Measurements from ENCODE around the gene ARHGEF18. TPM values are rescaled to one million over a fixed set of nuclear protein-coding genes. Genes with fewer than 3 reads are reported as not detected.

The ARHGEF18 gene
- polyA plus RNA-seq, 1 donor from 2014 or later = 22.7 TPM

- no peak overlapping the region for H2AFZ ChIP-seq (ENCODE audit: low read depth, low read length)
- H3K27me3 ChIP-seq (ENCODE audit: insufficient read depth, low read depth, low read length) = no peaks in the 10 kb centered on the region
- H3K9ac ChIP-seq (ENCODE audit: low read length) = no peak overlapping the region
- H3K79me2 ChIP-seq (replicated peaks; ENCODE audit: insufficient read depth, low read length) = peaks cover 27% of the 10 kb centered on the region
- no peaks in the 10 kb centered on the region for H3K36me3 ChIP-seq (ENCODE audit: insufficient read depth, low read length)
- TF ChIP-seq MXI1 (conservative IDR thresholded peaks at IDR 0.05; ENCODE audit: poor library complexity, severe bottlenecking) = no peak
- TF ChIP-seq, protein P1, sequence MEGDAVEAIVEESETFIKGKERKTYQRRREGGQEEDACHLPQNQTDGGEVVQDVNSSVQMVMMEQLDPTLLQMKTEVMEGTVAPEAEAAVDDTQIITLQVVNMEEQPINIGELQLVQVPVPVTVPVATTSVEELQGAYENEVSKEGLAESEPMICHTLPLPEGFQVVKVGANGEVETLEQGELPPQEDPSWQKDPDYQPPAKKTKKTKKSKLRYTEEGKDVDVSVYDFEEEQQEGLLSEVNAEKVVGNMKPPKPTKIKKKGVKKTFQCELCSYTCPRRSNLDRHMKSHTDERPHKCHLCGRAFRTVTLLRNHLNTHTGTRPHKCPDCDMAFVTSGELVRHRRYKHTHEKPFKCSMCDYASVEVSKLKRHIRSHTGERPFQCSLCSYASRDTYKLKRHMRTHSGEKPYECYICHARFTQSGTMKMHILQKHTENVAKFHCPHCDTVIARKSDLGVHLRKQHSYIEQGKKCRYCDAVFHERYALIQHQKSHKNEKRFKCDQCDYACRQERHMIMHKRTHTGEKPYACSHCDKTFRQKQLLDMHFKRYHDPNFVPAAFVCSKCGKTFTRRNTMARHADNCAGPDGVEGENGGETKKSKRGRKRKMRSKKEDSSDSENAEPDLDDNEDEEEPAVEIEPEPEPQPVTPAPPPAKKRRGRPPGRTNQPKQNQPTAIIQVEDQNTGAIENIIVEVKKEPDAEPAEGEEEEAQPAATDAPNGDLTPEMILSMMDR (IDR thresholded peaks at IDR 0.05; ENCODE audit: poor library complexity, severe bottlenecking) = no peak
- no peak for TF ChIP-seq REST (IDR thresholded peaks at IDR 0.05; ENCODE audit: borderline replicate concordance)
- no peak for TF ChIP-seq RAD21 (conservative IDR thresholded peaks at IDR 0.05)
- TF ChIP-seq POLR2AphosphoS5 (IDR thresholded peaks at IDR 0.05) = no peak
- H3K9me2 ChIP-seq (ENCODE audit: insufficient read depth, low read length) = no peaks in the 10 kb centered on the region
- no peaks in the 10 kb centered on the region for H3F3A ChIP-seq (ENCODE audit: insufficient read depth, low read length, poor library complexity, severe bottlenecking)
- no peaks in the 10 kb centered on the region for H4K20me1 ChIP-seq (ENCODE audit: insufficient read depth)
- no peak overlapping the region for H3K4me2 ChIP-seq (ENCODE audit: low read length)
- no peaks in the 10 kb centered on the region for H3K9me3 ChIP-seq (ENCODE audit: low read length)
- H3K4me3 ChIP-seq (ENCODE audit: low read length) = no peak overlapping the region
- H3K27ac ChIP-seq (ENCODE audit: low read length) = no peak overlapping the region
Measured at GRCh38 chr19:7393459-7393858, 44.7 kb downstream of the ARHGEF18 start.

- no peak for TF ChIP-seq TAF1 (IDR thresholded peaks at IDR 0.05; ENCODE audit: low read depth)
- TF ChIP-seq EZH2 (IDR thresholded peaks at IDR 0.05; ENCODE audit: borderline replicate concordance, insufficient read depth, low read length, poor library complexity, severe bottlenecking) = no peak
- TF ChIP-seq MXI1 (conservative IDR thresholded peaks at IDR 0.05; ENCODE audit: poor library complexity, severe bottlenecking) = no peak
- no peak for TF ChIP-seq POLR2AphosphoS5 (IDR thresholded peaks at IDR 0.05)
- no peak for TF ChIP-seq EP300 (conservative IDR thresholded peaks at IDR 0.05; ENCODE audit: poor library complexity, severe bottlenecking)
- TF ChIP-seq RAD21 (conservative IDR thresholded peaks at IDR 0.05) = no peak
- TF ChIP-seq, protein P1 (IDR thresholded peaks at IDR 0.05; ENCODE audit: poor library complexity, severe bottlenecking) = no peak
- no peak for TF ChIP-seq REST (IDR thresholded peaks at IDR 0.05; ENCODE audit: borderline replicate concordance)
- TF ChIP-seq SMC3 (conservative IDR thresholded peaks at IDR 0.05; ENCODE audit: poor library complexity) = no peak
- peak overlapping the region; percentile 84 for H3K4me2 ChIP-seq (ENCODE audit: low read length)
Measured at GRCh38 chr19:7393939-7394730, 45.4 kb downstream of the ARHGEF18 start.

More at GRCh38 chr19:7393939-7394730, 45.4 kb downstream of the ARHGEF18 start:
- Histone ChIP-seq H3K27me3 (ENCODE audit: insufficient read depth, low read depth, low read length) (no peaks in the 10 kb centered on the region), H4K20me1 (ENCODE audit: insufficient read depth) (no peaks in the 10 kb centered on the region), H3K9me3 (ENCODE audit: low read length) (no peaks in the 10 kb centered on the region), H3K36me3 (ENCODE audit: insufficient read depth, low read length) (no peaks in the 10 kb centered on the region), H2AFZ (ENCODE audit: low read depth, low read length) (peak overlapping the region; percentile 95), H3K79me2 (replicated peaks; ENCODE audit: insufficient read depth, low read length) (peaks cover 27% of the 10 kb centered on the region), H3K9ac (ENCODE audit: low read length) (peak overlapping the region; percentile 89), H3F3A (ENCODE audit: insufficient read depth, low read length, poor library complexity, severe bottlenecking) (no peaks in the 10 kb centered on the region), H3K27ac (ENCODE audit: low read length) (peak overlapping the region; percentile 39), H3K4me3 (ENCODE audit: low read length) (peak overlapping the region; percentile 99), H3K9me2 (ENCODE audit: insufficient read depth, low read length) (no peaks in the 10 kb centered on the region)
